Colonic mucosa (tissue), 4 donors: ENCODE measurements around the gene PPM1J. TPM values are rescaled to one million over a fixed set of nuclear protein-coding genes. Genes with fewer than 3 reads are reported as not detected.
"Not testable (repeated sequence)": the region's sequence is repeated elsewhere in the genome, so short reads cannot be mapped to it uniquely, and the experiment has no call there.

Source experiments
- DNase-seq: peaks from one replicate; pipeline ENCODE4 v3.0.0-alpha.2; 2020
- H3K27ac ChIP-seq: fragments of 200-600 bp; one replicate; pipeline ENCODE4 v1.8.0; 2021
- H3K27me3 ChIP-seq: fragments of 200-600 bp; one replicate; pipeline ENCODE4 v1.8.0; 2021
- H3K36me3 ChIP-seq: fragments of 200-600 bp; one replicate; pipeline ENCODE4 v1.8.0; 2021
- H3K4me1 ChIP-seq: fragments of 200-600 bp; one replicate; pipeline ENCODE4 v1.8.0; 2021; ENCODE audit warnings: mild to moderate bottlenecking
- H3K4me3 ChIP-seq: fragments of 200-600 bp; one replicate; pipeline ENCODE4 v1.8.0; 2021
- H3K9ac ChIP-seq, 2 donors: one replicate each; pipeline ENCODE4 v1.7.0; 2013; ENCODE audit warnings: control low read depth in 2 of 2, low read depth in 2 of 2, low read length in 2 of 2
- H3K9me3 ChIP-seq: fragments of 200-600 bp; one replicate; pipeline ENCODE4 v1.8.0; 2021
- intact Hi-C: fragments of 100-400 bp; cut with DNase I; formaldehyde crosslinking; loops from one replicate; pipeline ENCODE4 v1.14.1; 2022
- total RNA-seq, 2 donors: library from RNA; stranded (reverse); fragmentation: NEBNext Ultra II Directional in 1 of 2; extraction: Animal tissue kit (Norgen Biotek cat#: 25700) in 1 of 2; gene quantifications; one replicate each; pipeline ENCODE4 v1.2.1, GENCODE V29; 2021
- TF ChIP-seq, protein P1 (sequence below): fragments of 200-600 bp; IDR thresholded peaks from one replicate; pipeline ENCODE4 v1.8.0; 2022; ENCODE audit warnings: antibody characterized with exemption, mild to moderate bottlenecking
- donor health status: healthy.
- donor health status: DM: no; HTN: no; CAD: no.
- donor health status: DM: no; HTN: no; CAD: no.

The PPM1J gene
- total RNA-seq, 2 donors from 2014 or later, result 0.80 to 1.0 TPM

DNA sequence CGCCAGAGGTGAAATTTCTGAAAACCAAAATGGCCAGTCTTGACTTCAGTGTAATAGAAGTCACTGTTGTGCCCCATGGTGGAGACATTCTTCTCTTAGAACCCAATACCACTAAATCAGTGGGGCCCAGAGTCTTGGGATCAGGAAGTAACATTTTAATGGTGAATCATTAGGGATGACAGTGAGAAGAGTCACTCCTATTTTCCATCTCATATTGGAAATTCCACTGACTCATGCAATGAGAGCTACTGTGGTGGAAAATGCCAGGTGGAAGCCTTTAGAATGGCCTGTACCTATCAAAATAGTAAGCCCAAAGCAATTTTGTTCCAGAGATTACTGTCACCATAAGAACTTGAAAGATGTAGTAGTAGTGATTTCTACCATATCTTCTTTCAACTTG lies 20.6 kb upstream of the PPM1J start:
- TF ChIP-seq, protein P1, sequence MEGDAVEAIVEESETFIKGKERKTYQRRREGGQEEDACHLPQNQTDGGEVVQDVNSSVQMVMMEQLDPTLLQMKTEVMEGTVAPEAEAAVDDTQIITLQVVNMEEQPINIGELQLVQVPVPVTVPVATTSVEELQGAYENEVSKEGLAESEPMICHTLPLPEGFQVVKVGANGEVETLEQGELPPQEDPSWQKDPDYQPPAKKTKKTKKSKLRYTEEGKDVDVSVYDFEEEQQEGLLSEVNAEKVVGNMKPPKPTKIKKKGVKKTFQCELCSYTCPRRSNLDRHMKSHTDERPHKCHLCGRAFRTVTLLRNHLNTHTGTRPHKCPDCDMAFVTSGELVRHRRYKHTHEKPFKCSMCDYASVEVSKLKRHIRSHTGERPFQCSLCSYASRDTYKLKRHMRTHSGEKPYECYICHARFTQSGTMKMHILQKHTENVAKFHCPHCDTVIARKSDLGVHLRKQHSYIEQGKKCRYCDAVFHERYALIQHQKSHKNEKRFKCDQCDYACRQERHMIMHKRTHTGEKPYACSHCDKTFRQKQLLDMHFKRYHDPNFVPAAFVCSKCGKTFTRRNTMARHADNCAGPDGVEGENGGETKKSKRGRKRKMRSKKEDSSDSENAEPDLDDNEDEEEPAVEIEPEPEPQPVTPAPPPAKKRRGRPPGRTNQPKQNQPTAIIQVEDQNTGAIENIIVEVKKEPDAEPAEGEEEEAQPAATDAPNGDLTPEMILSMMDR, result no peak
- no peak for DNase-seq
- no peaks in the 10 kb centered on the region for H3K36me3 ChIP-seq
- no peaks in the 10 kb centered on the region for H3K9me3 ChIP-seq
- intact Hi-C loops, result no loop called here
- H3K27me3 ChIP-seq, result no peaks in the 10 kb centered on the region
- H3K4me3 ChIP-seq, result no peak overlapping the region
- H3K27ac ChIP-seq, result no peak overlapping the region
- no peak overlapping the region for H3K9ac ChIP-seq
- no peaks in the 10 kb centered on the region for H3K4me1 ChIP-seq

DNA sequence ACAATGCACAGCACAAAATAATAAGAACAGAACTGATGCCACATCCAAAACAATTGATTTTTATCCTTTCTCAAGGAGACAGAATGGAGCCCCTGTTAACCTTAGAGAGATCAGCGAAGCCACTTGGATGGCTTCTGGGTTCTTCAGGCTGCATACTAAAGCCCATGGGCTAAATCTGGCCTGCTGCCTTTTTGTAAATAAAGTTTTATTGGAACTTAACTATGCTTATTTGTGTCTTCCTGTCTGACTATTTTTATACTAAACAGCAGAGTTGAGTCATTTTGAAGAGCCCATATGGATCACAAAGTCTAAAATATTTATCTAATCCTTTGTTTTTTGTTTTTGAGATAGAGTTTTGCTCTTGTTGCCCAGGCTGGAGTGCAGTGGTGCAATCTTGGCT lies 16.3 kb upstream of the PPM1J start:
- TF ChIP-seq, protein P1, result no peak
- no peak overlapping the region for H3K9ac ChIP-seq
- H3K9me3 ChIP-seq, result no peaks in the 10 kb centered on the region
- no peak overlapping the region for H3K27ac ChIP-seq
- H3K4me3 ChIP-seq, result no peak overlapping the region
- H3K4me1 ChIP-seq, result no peaks in the 10 kb centered on the region
- intact Hi-C loops, result no loop called here
- no peak for DNase-seq
- H3K36me3 ChIP-seq, result no peaks in the 10 kb centered on the region
- no peaks in the 10 kb centered on the region for H3K27me3 ChIP-seq

DNA sequence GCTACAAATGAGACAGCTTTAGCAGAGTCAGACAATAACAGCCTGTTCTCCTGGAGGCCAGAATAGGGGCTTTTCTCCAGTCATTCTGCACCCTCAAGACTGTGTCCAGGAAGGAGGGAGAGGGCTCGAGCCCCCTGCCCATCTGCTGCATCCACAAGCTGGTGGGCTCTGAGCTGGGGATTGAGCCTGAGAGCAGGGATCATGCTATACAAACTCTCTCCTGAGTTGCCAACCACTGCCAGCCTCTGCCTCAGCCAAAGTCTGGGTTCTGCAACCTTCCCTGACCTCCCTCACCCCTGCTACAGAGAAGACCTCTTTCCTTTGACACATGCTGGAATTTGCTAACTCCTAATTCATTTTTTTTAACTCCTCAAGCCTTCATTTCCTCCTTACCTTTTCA lies 14.8 kb upstream of the PPM1J start:
- no peak for DNase-seq
- TF ChIP-seq, protein P1, result no peak
- intact Hi-C loops, result no loop called here
- Histone ChIP-seq H3K27me3 (no peaks in the 10 kb centered on the region), H3K27ac (no peak overlapping the region), H3K4me1 (no peaks in the 10 kb centered on the region), H3K9ac (no peak overlapping the region), H3K4me3 (no peak overlapping the region), H3K9me3 (no peaks in the 10 kb centered on the region), H3K36me3 (no peaks in the 10 kb centered on the region)

DNA sequence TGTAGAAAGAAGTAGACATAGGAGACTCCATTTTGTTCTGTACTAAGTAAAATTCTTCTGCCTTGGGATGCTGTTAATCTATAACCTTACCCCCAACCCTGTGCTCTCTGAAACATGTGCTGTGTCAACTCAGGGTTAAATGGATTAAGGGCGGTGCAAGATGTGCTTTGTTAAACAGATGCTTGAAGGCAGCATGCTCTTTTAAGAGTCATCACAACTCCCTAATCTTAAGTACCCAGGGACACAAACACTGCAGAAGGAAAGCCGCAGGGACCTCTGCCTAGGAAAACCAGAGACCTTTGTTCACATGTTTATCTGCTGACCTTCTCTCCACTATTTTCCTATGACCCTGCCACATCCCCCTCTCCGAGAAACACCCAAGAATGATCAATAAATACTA lies 13.9 kb upstream of the PPM1J start:
- intact Hi-C loops, H3K9me3 ChIP-seq, H3K27me3 ChIP-seq, H3K9ac ChIP-seq, H3K36me3 ChIP-seq, H3K27ac ChIP-seq, H3K4me1 ChIP-seq, DNase-seq, H3K4me3 ChIP-seq: not testable (repeated sequence)

DNA sequence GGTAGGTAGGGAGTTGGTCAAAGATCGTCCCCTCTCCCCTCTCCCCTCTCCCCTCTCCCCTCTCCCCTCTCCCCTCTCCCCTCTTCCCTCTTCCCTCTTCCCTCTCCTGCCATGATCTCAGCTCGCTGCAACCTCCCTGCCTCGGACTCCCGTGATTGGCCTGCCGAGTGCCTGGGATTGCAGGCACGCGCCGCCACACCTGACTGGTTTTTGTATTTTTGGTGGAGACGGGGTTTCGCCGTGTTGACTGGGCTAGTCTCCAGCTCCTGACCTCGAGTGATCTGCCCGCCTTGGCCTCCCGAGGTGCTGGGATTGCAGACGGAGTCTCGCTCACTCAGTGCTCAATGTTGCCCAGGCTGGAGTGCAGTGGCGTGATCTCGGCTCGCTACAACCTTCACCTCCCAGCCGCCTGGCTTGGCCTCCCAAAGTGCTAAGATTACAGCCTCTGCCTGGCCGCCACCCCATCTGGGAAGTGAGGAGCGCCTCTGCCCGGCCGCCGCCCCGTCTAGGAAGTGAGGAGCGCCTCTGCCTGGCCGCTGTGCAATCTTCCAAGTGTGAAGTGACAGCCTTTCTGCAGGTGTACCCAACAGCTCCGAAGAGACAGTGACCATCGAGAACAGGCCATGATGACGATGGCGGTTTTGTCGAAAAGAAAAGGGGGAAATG lies 13.3 kb upstream of the PPM1J start:
- not testable (repeated sequence) for DNase-seq

DNA sequence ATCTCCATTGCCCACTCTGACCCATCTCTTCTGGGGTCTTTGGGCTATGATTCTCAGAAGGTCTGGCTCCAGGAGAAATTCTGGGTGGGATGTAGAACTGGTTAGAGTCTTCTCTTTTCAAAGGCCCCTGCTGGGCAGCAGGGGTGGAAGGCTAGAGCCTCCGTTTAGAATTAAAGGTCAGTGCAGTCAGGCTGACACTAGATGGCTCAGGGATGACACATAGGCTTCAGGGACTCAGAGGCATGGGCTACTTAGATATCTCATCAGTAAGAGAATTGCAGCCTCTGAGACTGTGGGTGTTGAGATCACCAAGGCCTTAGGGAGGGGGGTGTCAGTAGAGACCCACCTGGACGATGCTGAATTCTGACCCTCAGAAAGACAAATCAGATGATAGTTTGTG lies 12.6 kb upstream of the PPM1J start:
- H3K27ac ChIP-seq, result no peak overlapping the region
- no peaks in the 10 kb centered on the region for H3K27me3 ChIP-seq
- no peaks in the 10 kb centered on the region for H3K4me1 ChIP-seq
- TF ChIP-seq, protein P1, result no peak
- intact Hi-C loops, result no loop called here
- no peak for DNase-seq
- H3K4me3 ChIP-seq, result no peak overlapping the region
- H3K9me3 ChIP-seq, result no peaks in the 10 kb centered on the region
- no peaks in the 10 kb centered on the region for H3K36me3 ChIP-seq
- no peak overlapping the region for H3K9ac ChIP-seq

More for the DNA sequence above, 13.3 kb upstream of the PPM1J start:
- H3K4me1 ChIP-seq, H3K9ac ChIP-seq, H3K9me3 ChIP-seq, H3K36me3 ChIP-seq, intact Hi-C loops, H3K27ac ChIP-seq, H3K27me3 ChIP-seq, H3K4me3 ChIP-seq: not testable (repeated sequence)

DNA sequence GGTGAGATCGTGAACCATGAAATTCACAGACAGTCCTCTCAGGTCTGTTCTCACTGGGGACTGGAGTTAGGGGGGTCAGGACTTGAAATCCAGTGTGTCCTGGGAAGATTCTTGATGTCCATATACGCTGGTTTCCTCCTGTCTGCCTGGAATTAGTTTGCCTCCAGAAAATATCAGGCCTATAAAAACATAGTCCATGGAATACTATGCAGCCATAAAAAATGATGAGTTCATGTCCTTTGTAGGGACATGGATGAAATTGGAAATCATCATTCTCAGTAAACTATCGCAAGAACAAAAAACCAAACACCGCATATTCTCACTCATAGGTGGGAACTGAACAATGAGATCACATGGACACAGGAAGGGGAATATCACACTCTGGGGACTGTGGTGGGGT lies 9.1 kb upstream of the PPM1J start:
- H3K9ac ChIP-seq, DNase-seq, H3K27ac ChIP-seq, H3K9me3 ChIP-seq, intact Hi-C loops, H3K36me3 ChIP-seq, H3K27me3 ChIP-seq, H3K4me1 ChIP-seq, H3K4me3 ChIP-seq: not testable (repeated sequence)
